Measurements from ENCODE around the gene PLEKHA1. TPM values are rescaled to one million over a fixed set of nuclear protein-coding genes. Genes with fewer than 3 reads are reported as not detected.

The PLEKHA1 gene
- total RNA-seq, 1 experiment from 2014 or later: 31.0 TPM

GRCh38 chr10:122462533-122463465 lies 88.3 kb downstream of the PLEKHA1 start:
- Mint-ChIP-seq H3K27ac (ENCODE audit: unreplicated experiment) (no peak overlapping the region), H3K36me3 (ENCODE audit: insufficient read depth, unreplicated experiment) (no peaks in the 10 kb centered on the region), H3K4me1 (ENCODE audit: low read depth, unreplicated experiment) (no peaks in the 10 kb centered on the region), H3K9me3 (ENCODE audit: low read depth, unreplicated experiment) (no peaks in the 10 kb centered on the region), H3K27me3 (ENCODE audit: unreplicated experiment) (peaks cover 84% of the 10 kb centered on the region), H3K4me3 (ENCODE audit: low read depth, unreplicated experiment) (peak overlapping the region; percentile 64)
- intact Hi-C loops (cut with micrococcal nuclease; ENCODE audit: unreplicated experiment): no loop called here
- no peak for DNase-seq
- CTCF ChIA-PET: no interaction called here
- TF ChIP-seq CTCF (IDR thresholded peaks at IDR 0.05; ENCODE audit: unreplicated experiment): no peak
- BruUV-seq (replicated peaks): no TSS peak

- H3K4me1 Mint-ChIP-seq (ENCODE audit: low read depth, unreplicated experiment): no peaks in the 10 kb centered on the region
- TF ChIP-seq CTCF (IDR thresholded peaks at IDR 0.05; ENCODE audit: unreplicated experiment): no peak
- CTCF ChIA-PET: no interaction called here
- no peak overlapping the region for H3K27ac Mint-ChIP-seq (ENCODE audit: unreplicated experiment)
- DNase-seq: no peak
- no peak overlapping the region for H3K4me3 Mint-ChIP-seq (ENCODE audit: low read depth, unreplicated experiment)
- no TSS peak for BruUV-seq (replicated peaks)
- H3K9me3 Mint-ChIP-seq (ENCODE audit: low read depth, unreplicated experiment): no peaks in the 10 kb centered on the region
- intact Hi-C loops (cut with micrococcal nuclease; ENCODE audit: unreplicated experiment): no loop called here
- peaks cover 81% of the 10 kb centered on the region for H3K27me3 Mint-ChIP-seq (ENCODE audit: unreplicated experiment)
- no peaks in the 10 kb centered on the region for H3K36me3 Mint-ChIP-seq (ENCODE audit: insufficient read depth, unreplicated experiment)
Observed at GRCh38 chr10:122463466-122464249, 89.2 kb downstream of the PLEKHA1 start.

- Mint-ChIP-seq H3K4me1 (ENCODE audit: low read depth, unreplicated experiment) (no peaks in the 10 kb centered on the region), H3K27me3 (ENCODE audit: unreplicated experiment) (peaks cover 79% of the 10 kb centered on the region), H3K9me3 (ENCODE audit: low read depth, unreplicated experiment) (no peaks in the 10 kb centered on the region), H3K36me3 (ENCODE audit: insufficient read depth, unreplicated experiment) (no peaks in the 10 kb centered on the region), H3K27ac (ENCODE audit: unreplicated experiment) (no peak overlapping the region), H3K4me3 (ENCODE audit: low read depth, unreplicated experiment) (no peak overlapping the region)
- no TSS peak for BruUV-seq (replicated peaks)
- intact Hi-C loops (cut with micrococcal nuclease; ENCODE audit: unreplicated experiment): no loop called here
- no peak for TF ChIP-seq CTCF (IDR thresholded peaks at IDR 0.05; ENCODE audit: unreplicated experiment)
- no peak for DNase-seq
- CTCF ChIA-PET: no interaction called here
Observed at GRCh38 chr10:122464250-122464510, 89.7 kb downstream of the PLEKHA1 start.

GRCh38 chr10:122464586-122464985 lies 90.1 kb downstream of the PLEKHA1 start:
- CTCF ChIA-PET: no interaction called here
- intact Hi-C loops (cut with micrococcal nuclease; ENCODE audit: unreplicated experiment): no loop called here
- no peaks in the 10 kb centered on the region for H3K9me3 Mint-ChIP-seq (ENCODE audit: low read depth, unreplicated experiment)
- peaks cover 79% of the 10 kb centered on the region for H3K27me3 Mint-ChIP-seq (ENCODE audit: unreplicated experiment)
- no peaks in the 10 kb centered on the region for H3K4me1 Mint-ChIP-seq (ENCODE audit: low read depth, unreplicated experiment)
- H3K27ac Mint-ChIP-seq (ENCODE audit: unreplicated experiment): no peak overlapping the region
- no peak overlapping the region for H3K4me3 Mint-ChIP-seq (ENCODE audit: low read depth, unreplicated experiment)
- TF ChIP-seq CTCF (IDR thresholded peaks at IDR 0.05; ENCODE audit: unreplicated experiment): no peak
- no peak for DNase-seq
- BruUV-seq (replicated peaks): no TSS peak
- H3K36me3 Mint-ChIP-seq (ENCODE audit: insufficient read depth, unreplicated experiment): no peaks in the 10 kb centered on the region

Measured in Calu3 (cell line).